ENCODE measurements around the gene CSDE1. TPM values are rescaled to one million over a fixed set of nuclear protein-coding genes. Genes with fewer than 3 reads are reported as not detected.
"Not testable (repeated sequence)": the region's sequence is repeated elsewhere in the genome, so short reads cannot be mapped to it uniquely, and the experiment has no call there.

Gene CSDE1
- total and polyA plus RNA-seq, 2 donors (not counting 3 experiments of a cell fraction or from before 2014, with no cell fraction given) = 129 to 492 TPM

DNA sequence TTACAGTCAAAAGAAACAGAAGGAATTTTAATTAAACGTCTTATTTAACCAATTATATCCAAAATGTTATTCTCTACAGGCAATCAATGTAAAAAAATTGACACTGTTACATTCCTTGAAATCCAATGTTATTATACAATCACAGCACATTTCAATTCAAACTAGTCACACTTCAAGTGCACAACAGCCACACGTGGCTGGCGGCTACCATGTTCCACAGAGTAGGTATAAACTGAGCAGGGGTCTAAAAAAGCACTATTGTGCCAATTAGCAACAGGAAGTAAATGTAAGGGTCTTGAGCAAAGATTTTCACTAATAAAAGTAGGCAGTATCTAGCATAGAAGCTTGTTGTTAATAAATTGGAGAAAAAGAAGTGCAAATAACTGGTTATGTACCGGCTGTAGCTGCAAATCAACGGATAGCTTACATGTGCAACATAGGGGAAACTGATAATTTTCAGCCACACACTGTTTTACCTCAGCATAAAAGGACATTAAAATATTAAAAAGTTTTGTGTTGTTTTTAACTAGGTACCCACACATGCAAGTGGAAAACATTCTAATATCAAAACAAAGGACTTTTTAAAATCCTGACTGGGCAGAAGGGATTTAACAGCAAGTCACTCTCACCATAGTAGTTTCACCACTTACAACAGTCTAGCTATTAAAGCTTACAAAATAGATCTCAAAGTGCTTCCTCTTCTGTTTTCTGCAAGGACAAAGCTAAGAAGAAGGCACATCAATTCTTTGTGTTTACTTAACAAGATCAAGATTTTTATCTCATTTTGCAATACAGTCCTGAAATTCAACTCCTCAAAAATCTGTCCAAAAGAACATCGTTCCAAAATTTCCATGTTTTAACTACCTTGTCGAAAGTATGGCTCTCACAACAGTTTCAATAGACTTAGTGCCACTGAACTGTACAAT is 2.5 kb downstream of the CSDE1 start:
- Histone ChIP-seq H3K27ac (ENCODE audit: insufficient read depth, low read depth, low read length) (no peak overlapping the region), H3K9me1 (replicated peaks; ENCODE audit: control insufficient read depth, extremely low read depth, insufficient read depth, low read length) (no peaks in the 10 kb centered on the region), H3K9ac (replicated peaks; ENCODE audit: extremely low read depth, insufficient read depth, low read length) (no peak overlapping the region), H4K20me1 (replicated peaks; ENCODE audit: control insufficient read depth, extremely low read depth, insufficient read depth, low read length) (peaks cover 41% of the 10 kb centered on the region), H3K4me1 (ENCODE audit: control insufficient read depth, extremely low read depth, insufficient read depth, low read length) (peaks cover 28% of the 10 kb centered on the region), H3K36me3 (ENCODE audit: control insufficient read depth in 2 of 2, extremely low read depth in 1 of 2, insufficient read depth in 2 of 2, low read length in 2 of 2) (peaks cover 3% of the 10 kb centered on the region in 2 experiments), H2AFZ (ENCODE audit: low read depth, low read length) (no peak overlapping the region), H3K27me3 (ENCODE audit: control insufficient read depth in 2 of 2, insufficient read depth in 2 of 2, low read length in 2 of 2) (no peaks in the 10 kb centered on the region), H3K4me3 (replicated peaks in 1 of 3; ENCODE audit: insufficient read depth in 1 of 3, low read depth in 1 of 3, low read length in 3 of 3) (peak overlapping the region in 1 of 3 experiments; percentile 91), H3K4me2 (ENCODE audit: insufficient read depth, low read length) (peak overlapping the region; percentile 97), H3K9me3 (replicated peaks; ENCODE audit: control insufficient read depth, insufficient read depth, low read length) (no peaks in the 10 kb centered on the region), H3K79me2 (ENCODE audit: control insufficient read depth, insufficient read depth, low read length) (peaks cover 74% of the 10 kb centered on the region)
- POLR2A ChIA-PET = no interaction called here
- FAIRE-seq (no peak), DNase-seq (ENCODE audit: low read depth, low spot score) (no peak)
- TF ChIP-seq EZH2 (IDR thresholded peaks at IDR 0.05; ENCODE audit: borderline replicate concordance, low read depth, low read length, severe bottlenecking) (no peak), FOS (IDR thresholded peaks at IDR 0.05; ENCODE audit: borderline replicate concordance, insufficient read depth, low read length) (no peak), POLR2AphosphoS5 (IDR thresholded peaks at IDR 0.05; ENCODE audit: insufficient read depth, low read depth, low read length) (no peak), MYC (IDR thresholded peaks at IDR 0.05; ENCODE audit: low read depth, low read length) (no peak), GATA2 (IDR thresholded peaks at IDR 0.05; ENCODE audit: insufficient read depth, insufficient read length, low read depth, low read length) (no peak), POLR2A (IDR thresholded peaks at IDR 0.05; ENCODE audit: low read depth, low read length) (no peak), JUN (IDR thresholded peaks at IDR 0.05; ENCODE audit: borderline replicate concordance, insufficient read depth, insufficient read length, low read depth) (no peak)
- TF ChIP-seq, protein P1, sequence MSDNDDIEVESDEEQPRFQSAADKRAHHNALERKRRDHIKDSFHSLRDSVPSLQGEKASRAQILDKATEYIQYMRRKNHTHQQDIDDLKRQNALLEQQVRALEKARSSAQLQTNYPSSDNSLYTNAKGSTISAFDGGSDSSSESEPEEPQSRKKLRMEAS (IDR thresholded peaks at IDR 0.05; ENCODE audit: insufficient read depth, insufficient read length) = no peak
- TF ChIP-seq, protein P2, sequence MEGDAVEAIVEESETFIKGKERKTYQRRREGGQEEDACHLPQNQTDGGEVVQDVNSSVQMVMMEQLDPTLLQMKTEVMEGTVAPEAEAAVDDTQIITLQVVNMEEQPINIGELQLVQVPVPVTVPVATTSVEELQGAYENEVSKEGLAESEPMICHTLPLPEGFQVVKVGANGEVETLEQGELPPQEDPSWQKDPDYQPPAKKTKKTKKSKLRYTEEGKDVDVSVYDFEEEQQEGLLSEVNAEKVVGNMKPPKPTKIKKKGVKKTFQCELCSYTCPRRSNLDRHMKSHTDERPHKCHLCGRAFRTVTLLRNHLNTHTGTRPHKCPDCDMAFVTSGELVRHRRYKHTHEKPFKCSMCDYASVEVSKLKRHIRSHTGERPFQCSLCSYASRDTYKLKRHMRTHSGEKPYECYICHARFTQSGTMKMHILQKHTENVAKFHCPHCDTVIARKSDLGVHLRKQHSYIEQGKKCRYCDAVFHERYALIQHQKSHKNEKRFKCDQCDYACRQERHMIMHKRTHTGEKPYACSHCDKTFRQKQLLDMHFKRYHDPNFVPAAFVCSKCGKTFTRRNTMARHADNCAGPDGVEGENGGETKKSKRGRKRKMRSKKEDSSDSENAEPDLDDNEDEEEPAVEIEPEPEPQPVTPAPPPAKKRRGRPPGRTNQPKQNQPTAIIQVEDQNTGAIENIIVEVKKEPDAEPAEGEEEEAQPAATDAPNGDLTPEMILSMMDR (IDR thresholded peaks at IDR 0.05; ENCODE audit: extremely low read depth in 1 of 2, insufficient read depth in 1 of 2, low read depth in 1 of 2, low read length in 2 of 2) = no peak
- CTCF ChIA-PET = no interaction called here
- no TSS peak for BruUV-seq (replicated peaks)
- intact Hi-C loops (cut with micrococcal nuclease) (loop anchor here (5.0 to 10.0 kb wide), 4 partner anchors 243 to 1622 kb away; partner anchors contain the start of genes MAGI3 and TRIM33), dilution Hi-C loops (cut with MboI; ENCODE audit: extremely low pct_ligation_motif_present, low sequenced_read_pairs) (no loop called here)

DNA sequence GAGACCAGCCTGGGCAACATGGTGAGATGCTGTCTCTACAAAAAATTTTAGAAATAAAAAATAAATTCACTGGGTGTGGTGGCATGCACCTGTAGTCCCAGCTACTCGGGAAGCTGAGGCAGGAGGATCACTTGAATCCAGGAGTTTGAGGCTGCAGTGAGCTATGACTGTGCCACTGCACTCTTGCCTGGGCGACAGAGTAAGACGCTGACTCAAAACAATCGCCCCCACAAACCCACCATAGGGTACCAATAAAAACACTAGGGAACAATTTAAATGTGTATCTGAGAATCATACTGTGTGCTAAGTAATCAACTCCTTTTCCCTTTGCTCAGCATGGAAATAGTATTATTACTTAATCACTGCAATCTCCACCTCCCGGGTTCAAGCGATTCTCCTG is 4.1 kb downstream of the CSDE1 start:
- H3K27me3 ChIP-seq (ENCODE audit: control insufficient read depth in 2 of 2, insufficient read depth in 2 of 2, low read length in 2 of 2); H3K27ac ChIP-seq (ENCODE audit: insufficient read depth, low read depth, low read length); H3K9ac ChIP-seq (replicated peaks; ENCODE audit: extremely low read depth, insufficient read depth, low read length); H3K9me1 ChIP-seq (replicated peaks; ENCODE audit: control insufficient read depth, extremely low read depth, insufficient read depth, low read length); H3K4me2 ChIP-seq (ENCODE audit: insufficient read depth, low read length); POLR2A ChIA-PET; DNase-seq (ENCODE audit: low read depth, low spot score); H3K4me3 ChIP-seq (replicated peaks in 1 of 3; ENCODE audit: insufficient read depth in 1 of 3, low read depth in 1 of 3, low read length in 3 of 3); H3K9me3 ChIP-seq (replicated peaks; ENCODE audit: control insufficient read depth, insufficient read depth, low read length); dilution Hi-C loops (cut with MboI; ENCODE audit: extremely low pct_ligation_motif_present, low sequenced_read_pairs); H2AFZ ChIP-seq (ENCODE audit: low read depth, low read length); CTCF ChIA-PET; BruUV-seq (replicated peaks); FAIRE-seq: not testable (repeated sequence)
- H3K79me2 ChIP-seq (ENCODE audit: control insufficient read depth, insufficient read depth, low read length) = peaks cover 89% of the 10 kb centered on the region
- H4K20me1 ChIP-seq (replicated peaks; ENCODE audit: control insufficient read depth, extremely low read depth, insufficient read depth, low read length) = peaks cover 54% of the 10 kb centered on the region
- intact Hi-C loops (cut with micrococcal nuclease) = loop anchor here (10.0 kb wide), 1 partner anchor 311 kb away; no protein-coding TSS in a partner anchor
- H3K36me3 ChIP-seq (ENCODE audit: control insufficient read depth in 2 of 2, extremely low read depth in 1 of 2, insufficient read depth in 2 of 2, low read length in 2 of 2) = peaks cover 5 to 13% of the 10 kb centered on the region in 2 experiments
- H3K4me1 ChIP-seq (ENCODE audit: control insufficient read depth, extremely low read depth, insufficient read depth, low read length) = peaks cover 27% of the 10 kb centered on the region

Data from endothelial cell of umbilical vein (primary cell).